Ureter (tissue), 1 donor: ENCODE data around the gene MRPS5. TPM values are rescaled to one million over a fixed set of nuclear protein-coding genes. Genes with fewer than 3 reads are reported as not detected.
"Not testable (repeated sequence)": the region's sequence is repeated elsewhere in the genome, so short reads cannot be mapped to it uniquely, and the experiment has no call there.

Source experiments
- DNase-seq: peaks from one replicate; pipeline ENCODE4 v3.0.0-alpha.2; 2020; ENCODE audit warnings: low spot score
- total RNA-seq: library from RNA; stranded (reverse); gene quantifications from one replicate; pipeline ENCODE4 v1.2.4, GENCODE V29; 2023
- donor health status: DM: yes; HTN: yes; CAD: no.

Gene MRPS5
- 52.1 TPM for total RNA-seq

DNA sequence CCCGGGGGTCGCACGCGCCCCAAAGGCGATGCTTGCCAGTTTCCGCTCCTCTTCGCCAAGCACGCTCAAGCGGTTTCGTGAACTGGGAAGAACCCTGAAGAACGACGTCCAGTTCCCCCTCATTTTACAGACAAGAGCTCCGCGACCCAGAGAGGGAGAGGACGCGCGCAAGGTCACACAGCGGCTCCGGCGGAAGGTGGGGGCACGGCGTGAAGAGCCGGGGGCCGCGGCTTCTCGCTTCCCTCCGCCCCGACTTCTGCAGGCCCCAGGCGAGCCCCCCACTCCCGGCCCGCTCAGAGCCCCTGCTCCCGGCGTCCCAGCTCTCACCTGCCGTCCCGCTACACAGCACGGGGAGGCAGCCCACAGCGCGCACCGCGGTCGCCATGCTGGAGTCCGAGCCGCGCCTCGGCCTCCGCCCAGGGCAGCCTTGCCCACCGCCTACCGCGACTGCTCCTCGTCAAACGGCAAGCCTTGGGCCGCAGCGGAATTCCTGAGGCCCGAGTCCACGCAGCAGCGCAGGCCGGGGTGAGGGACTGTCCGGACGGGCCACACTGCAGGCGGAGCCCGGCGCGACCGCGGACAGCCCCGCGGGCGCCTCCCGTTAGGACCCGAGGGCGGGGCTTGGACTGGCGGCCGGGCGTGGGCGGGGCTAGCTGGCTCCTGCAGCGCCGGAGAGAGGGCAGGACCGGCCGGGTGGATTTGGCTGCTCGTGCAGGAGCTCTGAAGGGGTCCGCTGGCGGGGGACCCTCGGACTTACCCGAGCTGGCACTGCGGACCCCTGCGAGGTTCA, at the start of gene MRPS5:
Gene MRPS5, minus strand, starts transcription at position 402 of the 790 bp plus-strand sequence. Its CDS starts 17 bp downstream, at position 385.
- DNase-seq = peak; percentile 88

DNA sequence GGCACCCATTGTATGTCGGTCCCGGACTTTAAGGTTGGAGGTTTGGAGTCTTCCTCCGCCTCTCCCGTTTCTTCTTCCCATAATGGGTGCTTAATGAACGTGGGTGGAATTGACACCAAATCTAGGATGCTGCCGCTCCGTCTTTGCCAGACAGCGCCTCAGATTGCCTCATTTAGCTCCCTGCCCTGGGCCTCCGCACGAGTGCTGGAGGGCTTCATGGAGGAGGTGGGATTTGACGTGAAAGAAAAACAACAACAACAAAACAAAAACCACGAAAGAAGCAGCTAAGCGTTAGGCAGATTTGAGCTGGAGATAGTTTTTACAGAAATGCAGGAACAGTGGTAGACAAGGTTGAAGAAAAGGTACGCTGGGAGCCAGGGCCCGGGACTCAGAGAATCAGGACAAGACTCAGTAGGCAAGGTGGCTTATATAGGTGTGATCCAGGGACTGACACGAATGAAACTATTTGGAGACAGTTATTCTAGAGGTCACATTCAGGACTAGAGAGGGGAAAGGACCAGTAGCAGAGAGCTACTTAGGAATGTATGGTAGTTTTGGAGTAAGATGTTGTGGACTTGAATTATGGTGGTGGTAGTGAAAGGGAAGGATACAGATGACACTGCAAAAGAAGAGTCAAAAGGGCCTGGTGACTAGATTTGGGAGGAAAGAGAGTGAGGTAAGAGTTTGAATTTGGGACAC, 44.6 kb upstream of the MRPS5 start:
- DNase-seq = no peak

DNA sequence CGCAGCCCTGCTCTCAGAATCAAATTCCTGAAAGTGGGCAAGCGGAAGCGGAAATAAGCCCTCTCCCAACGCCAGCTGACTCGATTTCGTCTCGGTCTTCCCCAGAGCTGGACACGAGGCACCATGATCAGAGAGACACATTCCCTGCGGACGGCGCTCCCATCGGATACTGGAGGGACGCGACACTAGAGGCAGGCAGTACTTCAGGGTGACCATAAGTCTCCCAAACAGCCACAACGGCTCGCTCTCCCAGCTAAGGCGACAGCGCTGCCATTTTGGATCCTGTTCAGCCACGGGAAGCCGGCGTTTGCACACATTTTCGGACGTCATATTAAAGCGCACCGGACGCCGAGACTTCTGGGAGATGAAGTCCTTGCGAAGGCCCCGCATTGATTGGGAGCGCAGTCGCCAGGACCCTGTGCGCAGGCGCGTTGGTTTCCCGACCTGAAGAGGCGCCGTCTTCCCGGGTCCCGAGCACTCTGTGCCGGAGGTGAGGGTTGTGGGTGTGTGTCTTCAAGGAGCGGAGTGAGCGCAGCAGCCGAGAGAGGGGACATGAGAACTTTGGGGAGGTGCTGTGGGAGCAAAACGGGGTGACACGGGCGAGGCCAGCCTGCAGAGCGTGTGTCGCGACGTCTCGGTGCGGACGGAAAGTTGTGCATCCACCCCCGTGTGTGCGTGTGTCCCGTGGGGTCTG, 43.9 kb upstream of the MRPS5 start, which contains the start of gene ZNF2:
Gene ZNF2, plus strand, starts transcription at position 439 of the 694 bp plus-strand sequence. CDS start 10,418 bp downstream, outside the sequence.
- DNase-seq = peak; percentile 98

DNA sequence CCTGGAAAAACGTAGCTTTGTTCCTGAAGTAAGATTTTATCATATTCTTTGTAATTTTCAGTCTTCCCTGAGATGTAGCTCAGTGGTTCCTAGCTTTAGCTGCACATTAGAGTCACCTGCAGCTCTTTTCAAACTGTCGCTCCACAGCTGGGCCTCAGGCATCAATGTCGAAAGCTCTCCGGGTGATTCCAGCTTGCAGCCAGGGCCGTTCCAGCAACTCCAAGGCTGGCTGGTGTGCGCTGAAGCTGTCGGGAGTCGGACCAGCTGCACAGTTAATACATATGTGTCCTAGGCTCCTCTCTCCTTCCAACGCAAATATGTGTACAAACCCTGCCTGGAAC, 43.4 kb upstream of the MRPS5 start:
- no peak for DNase-seq

DNA sequence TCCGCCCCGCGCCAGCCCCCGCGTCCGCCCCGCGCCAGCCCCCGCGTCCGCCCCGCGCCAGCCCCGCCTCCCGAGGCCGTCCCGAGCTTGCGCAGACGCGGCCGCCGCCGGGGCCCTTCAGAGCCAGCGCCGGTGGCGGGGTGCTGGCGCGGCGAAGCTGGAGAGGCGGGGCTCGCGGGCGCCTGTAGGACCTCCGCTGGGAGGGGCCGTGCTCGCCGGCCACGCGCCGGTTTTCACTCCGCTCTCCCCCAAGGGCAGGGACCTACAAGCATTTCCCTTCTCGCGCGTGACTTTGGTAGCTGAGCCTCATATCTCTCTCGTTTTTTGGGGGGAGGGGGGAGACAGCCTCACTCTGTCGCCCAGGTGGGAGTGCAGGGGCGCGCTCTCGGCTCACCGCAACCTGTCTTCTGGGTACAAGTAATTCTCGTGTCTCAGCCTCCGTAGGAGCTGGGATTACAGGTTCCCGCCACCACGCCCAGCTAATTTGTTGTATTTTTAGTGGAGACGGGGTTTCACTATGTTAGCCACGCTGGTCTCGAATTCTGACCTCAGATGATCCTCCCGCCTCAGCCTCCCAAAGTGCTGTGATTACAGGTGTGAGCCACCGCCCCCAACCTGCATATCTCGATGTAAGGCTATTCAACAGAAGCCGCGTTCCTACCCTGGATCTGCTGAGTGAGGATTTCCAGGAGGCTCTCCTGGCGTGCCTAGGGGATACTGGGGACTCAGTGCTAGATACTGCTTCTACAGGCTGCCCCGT, 38.3 kb upstream of the MRPS5 start, which contains the start of gene ZNF514:
Gene ZNF514, minus strand, starts transcription at position 159 of the 760 bp plus-strand sequence. CDS start 6,595 bp downstream, outside the sequence.
- peak; percentile 77 for DNase-seq

DNA sequence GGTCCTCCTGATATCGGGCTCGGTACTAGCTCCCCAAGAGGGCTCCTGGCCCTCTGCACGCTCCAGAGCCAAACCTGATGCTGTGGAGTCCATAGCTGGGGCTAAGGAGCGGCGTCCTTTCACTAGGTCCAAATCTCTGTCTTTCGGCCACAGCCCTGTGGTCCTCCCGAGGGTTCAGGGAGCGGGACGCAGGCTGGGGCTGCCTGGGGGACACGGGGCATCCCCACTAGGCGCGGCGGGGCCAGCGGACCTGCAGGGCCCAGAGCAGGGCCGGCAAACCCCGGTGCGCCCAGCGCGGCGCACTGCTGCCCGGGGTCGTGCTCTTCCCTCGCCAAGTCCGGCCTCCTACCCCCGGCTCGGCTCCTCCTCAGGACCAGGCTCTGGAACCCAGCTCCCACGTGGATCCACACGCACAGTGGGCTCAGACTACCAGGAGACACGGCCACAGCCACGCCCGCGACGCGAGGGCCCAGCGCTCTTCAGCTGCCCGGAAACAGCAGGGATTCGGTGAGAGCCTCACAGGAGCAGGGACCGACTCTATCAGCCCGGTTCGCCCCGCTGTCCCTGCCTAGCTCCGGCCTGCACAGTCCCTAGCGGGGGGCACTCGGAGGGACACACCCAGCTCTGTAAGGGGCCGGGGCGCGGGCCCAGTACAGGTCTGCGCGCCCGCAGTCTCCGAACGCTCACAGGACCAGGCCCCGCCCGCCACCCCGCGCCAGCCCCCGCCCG, 37.4 kb upstream of the MRPS5 start:
- peak; percentile 55 for DNase-seq

DNA sequence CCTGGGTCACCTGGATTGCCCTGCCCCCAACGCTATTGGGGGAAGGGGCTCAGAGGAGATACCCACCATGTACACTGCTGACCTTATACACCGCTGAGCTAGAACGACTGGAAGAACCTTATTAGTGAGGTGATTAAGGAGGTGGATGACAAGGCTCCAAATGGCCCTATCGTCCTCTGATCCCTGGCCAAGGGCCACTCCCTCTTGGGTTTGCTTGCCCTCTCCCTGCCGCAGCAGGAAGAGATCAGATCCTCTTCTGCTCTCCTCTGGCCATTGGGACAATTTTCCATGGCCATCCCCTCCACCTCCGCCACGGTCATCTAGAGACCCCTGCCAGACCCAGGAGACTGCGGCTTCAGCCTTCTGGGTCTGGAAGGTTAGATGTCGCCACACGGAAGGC, 36.8 kb upstream of the MRPS5 start:
- no peak for DNase-seq

DNA sequence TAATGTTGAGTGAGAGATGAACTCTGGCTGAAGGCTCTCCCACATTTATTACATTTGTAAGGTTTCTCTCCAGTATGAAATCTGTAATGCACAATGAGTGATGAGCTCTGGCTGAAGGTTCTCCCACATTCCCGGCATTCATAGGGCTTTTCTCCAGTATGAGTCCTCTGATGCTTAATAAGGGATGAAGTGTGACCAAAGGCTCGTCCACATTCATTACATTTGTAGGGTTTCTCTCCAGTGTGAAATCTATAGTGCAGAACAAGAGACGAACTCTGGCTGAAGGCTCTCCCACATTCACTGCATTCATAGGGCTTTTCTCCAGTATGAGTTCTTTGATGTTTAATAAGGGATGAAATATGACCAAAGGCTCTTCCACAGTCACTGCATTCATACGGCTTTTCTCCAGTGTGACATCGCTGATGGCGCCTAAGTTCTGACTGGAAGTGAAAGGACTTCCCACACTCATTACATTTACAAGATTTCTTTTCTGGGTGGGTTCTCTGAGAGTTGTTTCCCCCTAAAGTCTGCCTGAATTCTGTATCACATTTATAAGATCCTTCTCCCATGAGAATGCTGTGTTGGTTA, 27.9 kb upstream of the MRPS5 start:
- no peak for DNase-seq

DNA sequence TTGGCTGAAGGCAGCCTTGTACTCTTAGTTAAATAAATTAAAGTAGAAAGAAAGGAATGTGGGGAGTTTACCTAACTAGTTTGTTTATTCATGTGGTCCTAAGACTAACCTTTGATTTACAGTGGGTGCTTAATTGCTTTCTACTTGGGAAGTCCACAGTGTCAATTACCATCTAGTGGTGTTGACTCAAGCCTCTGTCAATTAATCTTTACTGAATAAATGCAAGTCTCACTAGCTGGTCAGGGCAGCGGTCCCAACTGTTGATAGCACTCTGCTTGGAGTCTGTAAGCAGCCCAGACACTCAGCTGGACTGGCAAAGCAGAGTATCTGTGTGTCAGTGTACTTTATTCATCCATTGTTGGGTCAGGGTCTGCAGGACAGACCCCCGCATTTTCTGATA, 22.2 kb upstream of the MRPS5 start:
- DNase-seq = no peak

DNA sequence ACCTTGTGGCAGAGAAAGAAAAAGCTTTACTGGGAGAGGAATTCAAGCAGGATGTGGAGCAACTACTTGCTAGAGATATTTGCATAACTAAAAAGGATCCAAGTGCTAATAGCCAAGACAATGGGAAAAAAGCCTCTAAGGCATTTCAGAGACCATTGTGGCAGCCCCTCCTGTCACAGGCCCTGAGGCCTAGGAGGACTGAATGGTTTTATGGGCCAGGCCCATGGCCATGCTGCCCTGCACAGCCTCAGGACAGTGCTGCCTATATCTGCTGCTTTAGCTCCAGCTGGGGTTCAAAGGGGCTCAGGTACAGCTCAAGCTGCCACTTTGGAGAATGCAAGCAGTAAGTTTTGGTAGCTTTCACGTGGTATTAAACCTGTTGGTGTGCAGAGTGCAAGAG, 17.1 kb upstream of the MRPS5 start:
- no peak for DNase-seq

DNA sequence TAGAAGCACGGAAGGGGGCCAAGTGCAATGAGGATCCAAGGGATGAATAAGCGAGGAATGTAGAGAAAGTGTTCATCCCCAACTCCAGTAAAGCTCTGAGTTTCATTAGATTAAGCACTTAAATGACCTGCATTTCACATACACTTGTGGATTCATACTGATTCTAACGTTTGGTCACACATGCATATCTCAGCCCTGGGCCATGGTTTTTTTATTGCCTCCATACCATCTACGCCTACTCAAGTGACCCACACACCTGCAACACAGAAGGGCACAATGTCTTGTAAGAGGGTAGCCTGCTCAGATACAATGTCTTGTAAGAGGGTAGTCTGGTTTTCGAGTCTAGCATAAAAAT, 566 bp upstream of the MRPS5 start:
- DNase-seq = no peak

DNA sequence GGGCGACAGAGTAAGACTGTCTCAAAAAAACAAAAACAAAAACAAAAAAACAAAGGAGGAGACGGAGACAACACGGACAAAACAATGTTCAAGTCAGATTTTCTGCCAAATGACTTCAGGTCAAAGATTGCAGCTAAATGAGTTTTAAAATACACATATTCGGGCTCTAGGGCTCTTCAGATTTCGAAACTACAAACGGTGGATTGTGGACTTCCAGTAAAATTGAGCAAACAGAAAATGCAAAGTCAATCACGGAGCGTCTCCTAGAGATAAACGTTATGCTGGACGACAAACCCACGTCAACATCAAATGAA, 558 bp downstream of the MRPS5 start:
- DNase-seq = no peak

DNA sequence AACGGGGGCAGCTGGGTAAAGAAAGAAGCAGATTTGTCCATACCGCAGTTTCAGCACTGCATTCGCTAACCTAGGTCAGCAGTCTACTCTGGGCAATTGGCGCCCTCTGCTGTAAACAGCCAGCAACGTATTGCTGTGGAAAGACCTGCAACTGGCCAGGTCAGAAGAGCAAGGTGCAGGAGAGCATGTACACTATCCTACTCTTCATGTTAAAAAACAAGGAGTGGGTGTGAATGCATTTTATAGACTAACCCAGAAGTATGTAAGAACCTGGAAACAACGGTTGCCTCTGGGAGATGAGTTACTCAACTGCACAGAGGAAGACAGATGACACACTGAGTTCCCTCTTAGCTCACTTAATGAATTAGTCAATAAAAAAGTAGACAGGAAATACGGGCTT, 6.2 kb downstream of the MRPS5 start:
- peak; percentile 67 for DNase-seq

DNA sequence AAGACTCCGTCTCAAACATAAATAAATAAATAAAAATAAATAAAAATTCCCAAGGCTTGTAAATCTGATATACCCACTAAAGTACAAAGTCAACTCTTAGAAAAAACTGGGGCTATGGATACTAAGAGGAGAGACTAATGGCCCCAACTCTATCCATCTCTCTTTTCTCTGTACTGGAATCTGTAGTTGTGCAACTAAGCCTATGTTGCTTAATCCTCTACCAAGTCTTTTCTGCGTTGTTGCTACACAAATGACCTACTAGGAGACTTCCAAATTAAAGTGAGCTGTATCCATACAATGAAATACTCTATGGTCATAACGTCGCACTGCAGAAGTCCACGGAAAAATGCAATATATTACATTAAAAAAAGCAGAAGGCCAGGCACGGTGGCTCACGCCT, 8.1 kb downstream of the MRPS5 start:
- no peak for DNase-seq

DNA sequence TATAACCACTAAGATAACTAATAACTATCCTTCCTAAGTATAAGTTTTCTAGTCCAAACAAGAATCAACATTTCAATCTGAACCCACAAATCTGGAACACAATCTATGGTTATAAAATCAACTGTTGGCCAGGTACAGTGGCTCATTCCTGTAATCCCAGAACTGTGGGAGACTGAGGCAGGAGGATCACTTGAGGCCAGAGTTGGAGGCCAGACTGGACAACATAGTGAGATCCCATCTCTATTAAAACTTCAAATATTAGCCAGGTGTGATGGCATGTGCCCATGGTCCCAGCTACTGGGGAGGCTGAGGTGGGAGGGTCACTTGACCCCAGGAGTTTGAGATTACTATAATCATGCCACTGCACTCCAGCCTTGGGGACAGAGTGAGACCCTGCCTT, 11.2 kb downstream of the MRPS5 start:
- DNase-seq = no peak

DNA sequence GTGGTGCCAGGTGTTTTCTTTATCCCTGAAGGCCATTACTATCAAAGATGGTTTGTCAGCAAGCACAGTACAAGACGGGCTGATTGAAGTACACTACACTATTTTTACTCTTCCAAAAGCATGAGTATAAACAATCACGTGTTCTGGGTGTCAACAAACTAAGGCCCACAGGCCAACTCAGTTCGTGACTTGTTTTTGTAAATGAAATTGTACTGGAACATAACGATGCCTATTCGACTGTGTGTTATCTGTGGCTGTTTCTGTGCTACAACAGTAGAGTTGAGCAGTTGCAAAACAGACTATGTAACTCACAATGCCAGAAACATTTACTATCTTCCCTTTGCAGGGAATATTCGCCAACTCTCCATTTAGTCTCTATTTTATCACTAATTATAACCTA, 12.3 kb downstream of the MRPS5 start:
- no peak for DNase-seq

DNA sequence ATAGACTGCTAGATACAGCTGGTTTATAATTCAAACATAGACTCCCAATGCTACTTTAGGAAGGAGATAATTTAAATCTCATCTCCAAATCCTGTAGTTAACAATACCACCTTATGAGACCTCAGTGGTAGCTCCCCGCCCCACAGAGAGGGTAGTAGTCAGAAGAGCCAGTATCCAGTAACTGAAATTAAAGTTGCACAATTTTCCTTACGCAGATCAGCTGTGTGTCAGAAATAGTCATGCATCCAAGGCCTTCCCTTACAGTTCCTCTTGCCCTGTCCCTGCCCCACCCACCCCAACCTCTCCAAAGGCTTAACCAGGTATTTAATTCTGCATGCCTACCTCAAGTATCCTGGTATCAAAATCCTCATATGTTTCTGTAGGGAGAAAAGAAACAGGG, 15.5 kb downstream of the MRPS5 start:
- DNase-seq = no peak

DNA sequence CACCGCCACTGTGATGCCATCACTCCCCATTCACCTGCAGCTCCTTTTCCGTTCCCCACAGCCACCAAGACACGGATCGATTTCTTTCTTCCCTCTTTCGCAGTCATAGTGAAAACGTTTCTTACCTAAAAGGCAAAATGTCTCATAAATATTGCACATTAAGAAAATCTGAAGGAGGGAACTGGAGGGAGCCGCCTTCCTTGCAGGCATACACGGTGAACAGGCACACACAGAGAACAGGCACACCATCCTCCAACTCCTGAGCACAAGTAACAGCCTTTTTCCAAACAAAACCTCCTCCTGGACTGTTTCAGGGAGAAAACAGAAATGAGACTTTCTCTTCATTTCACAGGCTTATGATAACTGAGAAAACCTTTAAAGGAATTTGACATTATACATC, 17.0 kb downstream of the MRPS5 start:
- no peak for DNase-seq

DNA sequence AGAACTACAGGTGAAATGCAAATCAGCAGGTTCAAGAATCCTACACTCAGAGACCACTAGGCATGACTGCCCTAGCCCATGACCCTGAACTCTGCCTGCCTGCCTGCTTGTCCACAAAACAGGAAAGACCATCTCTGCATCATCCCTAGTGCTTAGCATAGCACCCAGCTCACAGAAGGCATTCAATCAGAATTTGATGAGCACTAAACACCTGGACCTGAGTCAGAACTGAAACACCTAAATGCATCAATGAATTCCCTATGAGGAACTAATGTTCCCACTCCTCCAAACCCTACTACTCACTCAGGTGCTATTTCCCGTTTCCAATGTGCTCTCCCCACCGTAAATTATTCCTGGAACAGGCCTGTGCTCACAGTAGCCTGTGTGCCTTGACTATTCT, 21.7 kb downstream of the MRPS5 start:
- DNase-seq = no peak

DNA sequence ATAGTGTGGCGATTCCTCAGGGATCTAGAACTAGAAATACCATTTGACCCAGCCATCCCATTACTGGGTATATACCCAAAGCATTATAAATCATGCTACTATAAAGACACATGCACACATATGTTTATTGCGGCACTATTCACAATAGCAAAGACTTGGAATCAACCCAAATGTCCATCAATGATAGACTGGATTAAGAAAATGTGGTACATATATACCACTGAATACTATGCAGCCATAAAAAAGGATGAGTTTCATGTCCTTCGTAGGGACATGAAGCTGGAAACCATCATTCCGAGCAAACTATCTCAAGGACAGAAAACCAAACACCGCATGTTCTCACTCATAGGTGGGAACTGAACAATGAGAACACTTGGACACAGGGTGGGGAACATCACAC, 23.3 kb downstream of the MRPS5 start:
- DNase-seq = not testable (repeated sequence)
